Hematopoietic multipotent progenitor cell treated with erythropoietin and hydrocortisone succinate and interleukin-3 and kit ligand, for 17 days (in vitro differentiated cells): Measurements from ENCODE around the gene CTDSPL.

Source experiments
- DNase-seq: peaks from one replicate; pipeline ENCODE4 v3.0.0-alpha.2; 2015; ENCODE audit warnings: low spot score

Gene CTDSPL

DNA sequence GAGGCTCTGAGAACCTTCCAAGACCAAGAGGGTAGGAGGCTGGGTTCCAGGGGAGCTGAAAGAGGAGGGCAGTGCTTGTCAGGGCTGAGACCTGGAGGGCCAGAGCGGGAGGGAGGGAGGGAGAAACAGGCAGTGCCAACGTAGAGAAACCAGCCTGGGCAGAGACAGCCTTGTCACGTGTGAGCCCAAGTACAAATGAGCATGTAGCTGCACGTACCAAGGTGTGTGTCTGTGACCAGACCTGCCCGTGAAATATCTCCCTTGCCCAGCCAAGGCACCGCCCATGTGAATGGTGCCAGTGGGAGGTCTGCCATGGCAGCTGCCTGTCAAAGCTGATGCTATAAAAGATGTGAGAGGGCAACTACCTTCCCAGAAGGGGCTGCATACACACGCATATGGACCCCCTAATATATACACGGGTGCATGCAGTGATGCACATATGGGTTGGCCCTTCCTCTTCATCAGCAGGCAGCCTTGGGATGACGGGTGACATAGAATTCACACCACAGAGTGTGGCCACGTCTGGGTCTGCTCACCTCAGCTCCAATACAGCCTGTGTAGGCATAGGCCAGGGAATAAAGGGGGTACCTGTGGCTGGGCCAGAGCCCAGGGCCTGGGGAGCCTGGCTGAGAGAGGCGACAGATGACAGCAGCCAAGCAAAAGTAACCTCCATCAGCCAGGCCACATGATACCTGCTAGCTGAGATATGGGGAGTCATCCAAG, 7.8 kb upstream of the CTDSPL start:
- DNase-seq: no peak

DNA sequence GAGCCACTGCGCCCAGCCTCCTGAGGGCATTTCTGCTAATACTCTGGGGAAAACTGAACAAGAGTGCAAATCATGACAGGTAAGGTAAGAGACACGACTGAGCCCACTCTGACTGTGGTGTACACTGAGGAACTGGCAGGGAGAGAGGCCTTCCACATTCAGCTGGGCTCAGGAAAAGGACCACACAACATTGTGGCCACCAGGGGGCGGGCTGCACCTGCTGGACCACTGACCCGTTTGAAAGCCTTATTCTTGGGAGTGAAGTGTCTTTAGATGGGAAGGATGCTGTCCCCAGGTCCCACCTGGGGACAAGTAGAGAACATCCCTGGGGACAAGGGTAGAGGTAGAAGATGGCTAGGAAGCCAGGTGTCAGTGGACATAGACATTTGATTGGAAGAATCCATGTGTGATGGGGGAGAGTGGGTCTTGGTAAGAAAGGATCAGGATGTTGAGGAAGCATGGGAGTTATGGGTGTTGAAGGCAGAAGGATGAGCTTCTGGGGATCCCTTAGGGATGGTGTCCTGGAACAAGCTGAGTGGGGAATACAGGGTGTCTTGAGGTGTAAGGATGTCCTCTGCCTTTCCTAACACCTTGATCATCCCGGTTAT, 6.2 kb upstream of the CTDSPL start:
- peak; percentile 62 for DNase-seq

DNA sequence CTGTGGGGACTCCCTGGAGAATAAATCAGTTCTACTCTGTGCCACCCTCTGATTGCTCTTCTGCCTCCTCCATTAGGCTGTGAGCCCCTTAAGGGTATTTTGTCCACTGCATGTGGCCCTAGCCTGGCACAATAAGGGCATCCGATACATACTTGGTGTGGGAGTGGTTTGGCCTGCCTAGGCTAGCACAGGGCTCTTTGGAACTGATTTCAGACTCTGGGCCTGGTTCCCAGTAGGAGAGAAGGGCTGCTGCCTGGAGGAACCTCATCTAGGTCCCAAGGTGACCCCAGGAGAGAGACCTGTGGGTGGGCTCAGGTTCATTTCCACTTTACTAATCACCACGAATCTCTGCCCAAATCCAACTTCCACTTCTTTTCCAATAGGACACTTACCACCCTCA, 5.3 kb upstream of the CTDSPL start:
- no peak for DNase-seq

DNA sequence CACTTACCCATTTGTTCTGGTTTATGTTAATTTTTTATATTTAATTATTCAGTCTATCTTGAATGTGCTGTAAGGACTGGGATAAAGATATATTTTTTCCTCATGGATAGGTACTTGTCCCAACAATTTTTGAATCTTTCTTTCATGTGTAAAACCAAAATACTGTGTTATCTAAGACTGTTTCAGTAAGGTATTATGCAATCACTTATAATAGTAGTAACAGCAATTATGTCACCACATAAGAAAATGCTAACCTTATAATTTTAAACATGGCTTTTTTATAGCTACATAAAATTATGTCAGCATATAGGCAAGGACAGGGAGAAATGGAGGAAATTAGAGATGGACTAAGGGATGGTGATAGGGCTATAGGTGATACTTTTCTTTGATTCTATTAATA, 2.9 kb upstream of the CTDSPL start:
- DNase-seq: no peak

DNA sequence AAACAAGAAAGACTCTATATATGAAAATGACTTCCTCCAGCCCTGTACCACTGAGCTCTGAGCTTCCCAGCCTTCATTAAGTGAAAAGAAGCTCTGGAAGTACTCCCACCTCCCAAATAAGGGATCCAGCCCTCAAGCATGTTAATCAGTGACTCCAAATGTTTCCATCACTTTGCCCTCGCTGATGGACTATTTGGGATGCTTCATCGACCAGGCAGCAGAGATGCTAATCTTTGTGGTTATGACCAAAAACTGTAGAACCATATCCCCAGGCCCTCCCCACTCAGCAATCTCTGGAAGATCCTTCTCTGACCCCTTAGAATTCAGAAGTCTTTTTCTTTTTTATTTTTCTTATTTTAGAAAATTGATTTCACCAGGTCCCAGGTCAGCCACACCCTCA, 2.3 kb upstream of the CTDSPL start:
- DNase-seq: no peak

DNA sequence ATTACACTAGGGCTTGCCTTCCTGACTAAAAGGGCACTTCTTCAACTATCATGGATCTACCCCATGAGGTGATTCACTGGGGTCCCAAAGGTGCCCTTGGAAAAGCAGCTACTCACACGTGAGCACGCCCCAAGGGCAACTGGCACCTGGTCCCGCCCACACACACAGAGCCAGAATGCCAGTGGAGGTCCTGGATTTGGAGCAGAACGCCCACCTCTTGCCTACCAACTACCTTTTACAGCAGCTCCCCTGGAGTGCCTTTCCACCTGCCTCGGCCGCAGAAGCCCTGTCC, 1.8 kb upstream of the CTDSPL start:
- no peak for DNase-seq

DNA sequence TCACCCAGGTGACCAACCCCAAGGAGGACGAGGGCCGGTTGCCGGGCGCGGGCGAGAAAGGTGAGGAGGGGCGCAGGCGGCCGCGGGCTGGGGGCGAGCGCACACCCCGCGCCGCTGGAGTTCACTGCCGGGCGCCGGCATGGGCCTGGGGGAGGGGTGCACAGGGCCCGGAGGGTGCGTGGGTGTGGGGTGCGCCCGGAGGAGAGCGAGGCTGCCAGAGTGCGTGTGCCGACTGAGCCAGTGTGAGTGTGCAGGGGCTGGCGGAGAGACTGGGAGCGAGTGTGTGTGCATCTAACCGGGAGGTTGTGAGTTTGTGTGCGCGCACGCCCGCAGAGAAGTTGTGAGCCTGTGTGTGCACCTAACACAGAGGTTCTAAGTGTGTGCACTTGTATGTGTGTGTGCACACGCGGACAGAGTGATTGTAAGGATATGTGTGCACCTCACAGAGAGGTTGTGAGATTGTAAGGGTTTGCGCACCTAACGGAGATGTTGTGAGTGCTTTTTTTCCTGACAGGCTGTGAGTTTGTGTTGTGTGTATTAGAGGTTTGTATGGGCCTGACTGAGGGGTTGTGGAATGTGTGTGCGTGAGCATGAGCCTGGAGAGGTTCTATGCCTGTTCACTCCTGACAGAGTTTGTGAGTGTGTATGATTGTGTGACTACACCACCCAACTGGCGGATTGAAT, 681 bp downstream of the CTDSPL start:
- DNase-seq: no peak

DNA sequence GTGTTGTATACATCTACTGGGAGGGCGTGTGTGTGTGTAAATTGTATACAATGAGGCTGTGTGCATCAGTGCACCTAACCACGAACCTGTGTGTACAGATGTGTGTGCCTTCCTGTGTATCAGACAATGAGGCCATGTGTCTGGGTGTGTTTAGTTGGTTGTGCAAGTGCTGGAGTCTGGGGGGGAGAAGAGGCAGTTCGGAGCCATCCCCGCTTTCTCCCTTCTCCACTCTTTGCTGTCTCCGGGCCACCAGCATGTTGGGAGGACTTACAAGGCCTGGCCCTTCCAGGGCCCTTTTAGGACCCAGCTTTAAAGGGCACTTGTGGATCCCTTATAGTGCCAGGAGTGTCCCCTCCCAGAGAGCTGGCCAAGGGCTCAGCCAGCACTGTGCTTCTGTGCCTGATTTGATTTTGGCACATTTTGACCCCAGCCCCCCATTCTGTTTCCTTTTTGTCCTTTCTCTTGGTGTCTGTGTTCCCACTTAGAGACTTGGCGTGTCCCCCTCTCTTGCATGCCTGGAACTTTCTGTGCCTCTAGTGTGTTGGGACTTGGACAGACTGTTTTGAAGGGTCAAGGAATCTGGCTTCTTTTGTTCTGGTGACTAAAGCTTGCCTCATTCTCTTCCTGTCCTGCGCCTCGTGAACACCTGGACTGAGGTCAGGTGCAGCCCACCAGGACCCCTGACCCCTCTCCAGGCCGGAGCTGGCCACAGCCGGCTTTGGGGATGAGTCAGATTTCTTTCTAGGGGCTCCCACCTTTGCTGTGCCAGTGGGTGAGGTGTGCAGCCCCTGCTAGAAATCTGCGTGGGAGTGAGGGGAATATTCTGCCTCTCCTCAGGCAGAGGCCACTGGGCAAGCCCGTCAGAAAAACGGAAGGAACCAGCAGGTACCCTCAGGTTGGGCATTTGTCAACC, 1.5 kb downstream of the CTDSPL start:
- no peak for DNase-seq

DNA sequence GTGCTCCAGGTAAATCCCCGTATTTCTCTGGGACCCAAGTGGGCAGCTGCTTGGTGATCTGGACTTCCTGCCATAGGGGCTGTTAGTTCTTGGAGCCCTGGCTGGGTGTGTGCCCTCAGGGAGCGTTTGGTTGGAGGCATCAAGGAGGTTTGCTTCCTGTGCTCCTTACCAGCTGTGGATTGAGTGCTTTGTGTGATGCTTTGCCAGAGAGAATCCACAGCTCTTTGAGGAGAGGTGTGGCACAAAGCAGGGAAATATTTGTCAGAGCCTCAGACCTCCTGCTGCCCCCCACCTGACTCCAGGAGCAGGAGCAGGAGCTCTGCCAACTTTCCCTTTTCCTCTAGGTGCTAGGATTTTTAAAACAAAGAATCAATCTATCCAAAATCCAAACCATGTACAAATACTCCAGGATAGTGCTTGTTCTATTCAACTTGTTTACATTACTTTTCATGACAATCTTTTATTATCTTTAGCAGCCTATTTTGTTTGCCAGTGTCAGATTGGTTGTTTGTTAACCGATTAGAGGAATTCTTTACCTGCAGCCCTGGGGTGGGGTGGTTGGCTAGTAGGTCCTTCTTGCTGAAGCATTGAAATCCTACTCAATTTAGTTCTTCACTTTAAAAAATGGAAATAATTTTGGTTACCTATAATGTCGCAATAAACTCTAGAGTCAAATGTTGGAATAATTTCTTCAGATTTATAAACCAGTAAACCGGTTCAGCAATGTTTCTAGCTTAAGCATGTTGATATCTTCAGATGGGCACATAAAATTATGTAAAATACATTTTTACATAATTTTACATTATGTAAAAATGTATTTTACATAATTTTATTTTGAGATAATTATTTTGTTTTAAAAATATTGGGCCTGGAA, 2.5 kb downstream of the CTDSPL start:
- DNase-seq: no peak

DNA sequence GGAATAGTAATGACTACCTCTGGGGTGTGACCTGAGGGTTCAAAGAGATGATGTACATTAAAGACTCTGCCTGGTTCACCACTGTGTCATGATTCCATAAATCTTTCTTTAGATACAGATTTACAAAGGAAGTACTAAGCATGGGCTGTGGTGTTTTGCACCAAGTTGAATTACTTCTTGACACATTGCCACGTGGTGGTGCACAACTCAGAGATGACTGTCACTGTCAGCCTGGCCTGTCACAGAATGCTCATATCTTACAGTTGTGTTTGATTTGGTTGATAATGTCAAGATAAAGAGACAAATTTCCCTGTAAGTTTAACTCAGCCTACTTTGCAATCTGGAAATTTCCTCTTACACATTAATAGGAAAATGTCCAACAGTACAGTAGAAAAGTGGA, 3.2 kb downstream of the CTDSPL start:
- no peak for DNase-seq

DNA sequence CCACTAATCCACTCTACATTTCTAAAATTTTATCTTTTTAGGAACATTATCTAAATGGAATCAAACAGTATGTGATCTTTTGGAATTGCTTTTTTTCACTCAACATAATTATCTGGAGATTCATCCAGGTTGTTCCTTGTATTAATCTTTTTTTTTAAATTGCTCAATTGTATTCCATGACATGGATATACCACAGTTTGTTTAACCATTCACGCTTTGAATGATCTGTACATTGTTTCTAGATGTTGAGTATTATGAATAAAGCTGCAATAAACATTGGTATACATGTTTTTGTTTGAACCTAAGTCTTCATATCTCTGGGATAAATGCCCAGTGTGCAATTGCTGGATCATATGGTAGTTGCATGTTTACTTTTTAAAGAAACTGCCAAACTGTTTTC, 5.5 kb downstream of the CTDSPL start:
- DNase-seq: no peak

DNA sequence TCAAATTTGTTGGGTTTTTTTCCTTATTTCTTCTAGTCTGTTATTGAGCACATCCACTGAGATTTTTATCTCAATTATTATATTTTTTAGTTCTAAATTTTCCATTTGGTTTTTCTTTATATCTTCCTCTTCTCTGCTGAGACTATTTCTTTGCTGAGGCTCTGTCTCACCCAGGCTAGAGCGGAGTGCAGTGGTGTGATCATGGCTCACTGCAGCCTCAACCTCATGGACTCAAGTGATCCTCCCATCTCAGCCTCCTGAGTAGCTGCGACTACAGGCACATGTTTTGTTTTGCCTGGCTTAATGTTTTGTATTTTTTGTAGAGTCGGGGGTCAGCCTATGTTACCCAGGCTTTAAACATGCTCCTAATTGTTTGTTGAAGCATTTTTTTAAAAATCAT, 10.2 kb downstream of the CTDSPL start:
- no peak for DNase-seq

DNA sequence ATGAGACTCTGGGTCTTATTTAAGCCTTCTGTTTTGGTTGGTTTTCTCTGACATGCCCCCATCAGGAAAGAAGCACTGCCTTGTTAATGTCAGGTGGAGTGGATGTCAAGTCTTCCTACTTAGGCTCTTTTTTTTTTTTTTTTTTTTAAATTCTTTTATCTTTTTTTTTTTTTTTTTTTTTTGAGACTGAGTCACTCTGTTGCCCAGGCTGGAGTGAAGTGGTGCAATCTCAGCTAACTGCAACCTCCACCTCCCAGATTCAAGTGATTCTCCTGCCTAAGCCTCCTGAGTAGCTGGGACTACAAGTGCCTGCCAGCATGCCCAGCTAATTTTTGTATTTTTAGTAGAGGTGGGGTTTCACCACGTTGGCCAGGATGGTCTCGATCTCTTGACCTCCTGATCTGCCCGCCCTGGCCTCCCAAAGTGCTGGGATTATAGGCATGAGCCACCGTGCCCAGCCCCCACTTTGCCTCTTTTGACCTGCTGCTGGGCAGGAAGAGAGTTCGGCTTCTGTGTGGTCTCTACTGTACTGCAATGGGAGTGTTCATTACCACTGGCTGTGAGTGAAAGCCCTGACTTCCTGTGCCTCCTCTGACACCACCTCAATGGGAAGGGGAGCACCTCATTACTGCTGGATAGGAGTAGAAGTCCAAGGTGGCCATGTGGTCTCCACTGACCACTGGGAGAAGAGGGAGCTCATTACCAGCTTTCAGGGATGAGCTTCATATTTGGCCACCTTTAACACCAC, 10.9 kb downstream of the CTDSPL start:
- no peak for DNase-seq

DNA sequence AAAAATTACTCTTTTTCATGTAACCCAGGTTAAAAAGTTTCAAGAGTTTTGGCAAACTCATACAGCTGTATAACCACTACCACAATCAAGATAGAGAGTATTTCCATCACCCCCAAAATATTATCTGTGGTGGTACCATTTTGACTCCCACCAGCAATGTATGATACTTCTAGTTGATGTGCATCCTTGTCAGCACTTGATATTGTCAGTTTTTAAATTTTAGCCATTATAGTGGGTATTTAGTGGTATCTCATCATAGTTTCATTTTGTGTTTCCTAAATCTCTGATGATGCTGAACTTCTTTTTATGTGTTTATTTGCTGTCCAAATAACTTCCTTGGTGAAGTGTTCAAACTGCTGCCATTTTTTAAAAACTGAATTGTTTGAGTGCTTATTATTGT, 14.6 kb downstream of the CTDSPL start:
- DNase-seq: no peak

DNA sequence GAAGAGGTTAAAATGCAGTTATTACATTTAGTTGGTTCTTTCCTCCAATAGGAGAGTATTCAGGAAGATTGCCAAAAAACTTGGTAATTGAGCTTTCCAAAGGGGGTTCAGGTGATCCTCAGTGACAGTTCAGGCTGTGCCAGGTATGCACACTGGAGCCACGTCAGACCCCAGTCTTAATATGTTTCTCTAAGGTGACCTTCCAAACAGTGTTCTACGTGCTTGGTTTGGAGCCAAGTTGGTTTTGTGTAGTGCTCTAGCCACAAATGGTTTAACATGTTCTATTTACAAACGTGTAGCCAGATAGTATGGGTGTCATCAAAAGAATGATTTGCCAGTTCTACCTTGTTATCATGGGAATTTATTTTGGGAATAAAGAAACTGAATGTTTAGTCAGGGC, 21.0 kb downstream of the CTDSPL start:
- DNase-seq: no peak

DNA sequence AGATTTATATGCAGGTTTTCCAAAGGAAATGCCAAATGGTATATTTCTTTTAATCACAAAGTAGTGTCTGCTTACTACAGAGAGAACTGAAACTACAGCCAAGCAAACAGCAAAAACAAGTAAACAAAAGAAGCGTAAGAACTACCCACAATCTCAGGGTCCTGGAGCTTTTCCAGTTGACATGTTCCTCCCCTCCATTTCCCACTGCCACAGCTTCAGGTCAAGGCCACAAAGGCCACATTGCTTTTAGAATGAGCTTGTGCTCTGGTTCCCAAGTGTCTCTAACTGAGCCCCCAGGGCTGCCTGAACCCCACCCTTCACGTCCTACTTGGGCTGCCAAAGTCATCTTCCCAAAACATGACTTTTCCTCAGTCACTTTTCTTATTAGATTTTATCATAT, 24.1 kb downstream of the CTDSPL start:
- DNase-seq: no peak

DNA sequence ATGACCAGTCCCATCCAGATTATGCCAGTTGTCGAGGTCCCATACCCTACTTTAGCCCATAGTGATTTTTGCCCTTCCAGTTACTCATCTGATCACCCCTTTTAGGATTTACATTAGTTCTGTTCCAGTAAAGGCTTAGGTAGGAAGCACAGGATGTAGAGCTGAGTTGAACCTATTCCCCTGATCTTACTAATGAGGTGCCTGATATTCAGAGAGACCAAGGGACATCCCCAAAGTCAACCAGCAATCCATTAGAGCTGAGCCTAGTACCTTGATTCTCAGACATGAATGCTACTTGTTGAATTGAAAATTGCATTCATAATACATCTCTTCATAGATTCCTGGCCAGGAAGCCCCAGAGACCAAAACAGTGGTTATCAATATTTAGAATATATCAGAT, 24.7 kb downstream of the CTDSPL start:
- DNase-seq: no peak

DNA sequence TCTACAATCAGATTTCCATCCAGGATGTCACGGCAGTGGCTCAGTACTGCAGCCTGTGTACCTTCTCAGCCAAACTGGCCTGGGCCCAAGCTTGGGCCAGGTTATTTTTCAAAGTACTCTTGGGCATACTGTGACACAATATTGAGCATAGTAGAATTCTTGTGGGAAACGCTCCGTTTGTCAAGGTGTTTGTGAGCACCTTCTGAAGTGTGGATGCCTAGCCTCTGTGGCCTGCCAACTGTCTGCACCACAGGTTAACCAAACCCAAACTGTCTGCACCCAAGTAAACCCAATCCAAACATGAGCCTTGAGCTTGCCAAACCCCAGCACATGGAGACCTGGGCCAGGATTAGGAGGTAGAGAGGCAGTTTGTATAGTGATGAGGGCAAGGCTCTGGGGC, 25.4 kb downstream of the CTDSPL start:
- no peak for DNase-seq

DNA sequence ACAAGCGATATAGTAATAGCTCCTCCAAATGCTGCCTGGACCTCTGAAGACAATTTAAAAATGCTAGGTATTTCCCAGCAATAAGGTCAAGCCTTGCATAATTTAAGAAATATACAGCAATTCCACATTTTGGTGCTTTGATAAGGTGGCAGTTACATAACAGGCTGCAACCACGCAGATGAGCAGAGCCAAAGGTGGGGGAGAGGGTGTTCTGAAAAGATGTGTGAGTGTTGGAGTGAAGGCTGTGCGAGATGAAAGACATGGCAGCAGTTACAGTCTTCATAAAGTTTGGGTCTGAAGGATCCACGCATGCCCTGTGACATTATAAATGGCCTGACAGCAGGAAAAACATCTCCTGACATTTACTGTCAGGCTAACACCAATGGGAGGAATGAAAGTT, 26.1 kb downstream of the CTDSPL start:
- no peak for DNase-seq

DNA sequence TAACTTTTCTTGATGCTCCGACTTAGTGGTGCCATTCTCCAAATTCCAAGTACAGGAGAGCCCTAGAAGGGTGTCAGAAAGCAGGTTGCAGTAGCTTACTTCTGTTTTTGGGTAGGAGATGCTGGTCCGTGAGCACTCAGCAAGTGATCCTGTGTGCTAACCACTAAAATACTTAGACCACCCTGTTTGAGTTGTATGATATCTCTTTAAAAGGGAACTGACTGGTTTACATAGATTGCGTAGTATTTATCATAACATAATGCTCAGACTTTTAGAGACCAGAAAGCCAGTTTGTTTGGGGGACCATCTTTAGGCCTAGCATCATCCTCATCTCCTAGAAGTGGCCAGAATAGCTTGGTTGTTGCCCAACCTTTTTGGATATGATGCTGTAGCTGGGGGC, 26.7 kb downstream of the CTDSPL start:
- DNase-seq: no peak

DNA sequence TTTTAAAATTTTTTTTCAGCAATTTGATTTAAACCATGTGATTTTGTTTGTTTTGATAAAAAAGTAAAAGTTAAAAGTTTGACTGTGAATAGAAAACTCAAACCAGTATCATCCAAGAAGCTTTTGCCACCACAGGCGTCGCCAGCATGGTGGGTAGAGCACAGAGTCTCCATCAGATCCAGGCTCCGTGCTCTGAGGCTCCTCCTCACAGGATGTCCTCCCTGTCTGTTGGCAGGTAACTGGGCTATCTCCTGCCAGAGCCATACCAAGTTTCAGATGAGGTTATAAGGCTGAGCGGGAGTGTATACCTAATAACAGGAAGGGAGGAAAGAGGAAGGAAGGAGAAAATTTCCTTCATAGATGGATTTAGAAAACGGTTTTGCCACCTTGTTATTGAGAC, 28.8 kb downstream of the CTDSPL start:
- DNase-seq: no peak
